ENCODE measurements around the gene HIRA. TPM values are rescaled to one million over a fixed set of nuclear protein-coding genes. Genes with fewer than 3 reads are reported as not detected.
"Not testable (repeated sequence)": the region's sequence is repeated elsewhere in the genome, so short reads cannot be mapped to it uniquely, and the experiment has no call there.

HIRA gene
- polyA plus RNA-seq, 3 donors, result 8.2 to 17.6 (median 16.2) TPM

DNA sequence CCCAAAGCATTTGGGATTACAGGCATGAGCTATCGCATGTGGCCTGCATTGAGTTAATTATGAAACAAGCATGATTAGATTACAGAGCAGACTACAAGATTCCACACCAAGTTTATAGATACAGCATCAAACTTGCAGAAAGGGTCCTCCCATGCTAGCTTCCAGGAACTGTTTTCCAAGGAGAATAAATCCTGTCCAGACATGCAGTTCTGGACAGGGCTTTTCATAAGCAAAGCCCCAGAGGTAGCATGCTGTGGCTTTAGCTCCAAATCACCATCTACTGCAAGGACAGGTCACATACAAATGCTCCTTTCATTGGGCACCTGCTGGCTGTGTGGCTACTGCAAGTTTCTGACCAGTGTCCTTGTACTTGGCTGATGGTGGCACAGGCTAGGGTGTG is 57.1 kb downstream of the HIRA start:
- WGBS, 3 donors, result 100% methylated on average over 1 of the region's 1 CpG
- H3K27ac ChIP-seq (ENCODE audit: low read depth, low read length), result no peak overlapping the region

- 93 to 98% (median 96%) methylated on average over 5 of the region's 5 CpGs for WGBS, 3 donors
- H3K27ac ChIP-seq (ENCODE audit: low read depth, low read length), result no peak overlapping the region
Observed at GRCh38 chr22:19373450-19373849, 58.1 kb downstream of the HIRA start.

DNA sequence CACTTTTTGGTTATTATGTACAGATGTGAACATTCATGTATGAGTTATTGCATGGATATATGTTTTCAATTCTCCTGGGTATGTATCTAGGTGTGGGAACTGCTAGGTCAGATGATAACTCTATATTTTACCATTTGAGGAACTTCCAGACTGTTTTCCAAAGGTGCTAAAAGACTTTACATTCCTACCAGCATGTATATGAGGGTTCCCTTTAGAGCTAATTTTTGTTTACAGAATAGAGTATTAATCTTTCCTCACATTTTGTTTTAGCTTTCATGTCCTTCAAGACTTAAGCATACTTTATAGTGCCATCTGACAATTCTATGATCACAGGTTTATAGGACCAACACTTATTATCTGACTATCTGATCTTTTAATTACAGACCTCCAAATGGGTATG is 59.6 kb downstream of the HIRA start:
- H3K27ac ChIP-seq (ENCODE audit: low read depth, low read length), result no peak overlapping the region

DNA sequence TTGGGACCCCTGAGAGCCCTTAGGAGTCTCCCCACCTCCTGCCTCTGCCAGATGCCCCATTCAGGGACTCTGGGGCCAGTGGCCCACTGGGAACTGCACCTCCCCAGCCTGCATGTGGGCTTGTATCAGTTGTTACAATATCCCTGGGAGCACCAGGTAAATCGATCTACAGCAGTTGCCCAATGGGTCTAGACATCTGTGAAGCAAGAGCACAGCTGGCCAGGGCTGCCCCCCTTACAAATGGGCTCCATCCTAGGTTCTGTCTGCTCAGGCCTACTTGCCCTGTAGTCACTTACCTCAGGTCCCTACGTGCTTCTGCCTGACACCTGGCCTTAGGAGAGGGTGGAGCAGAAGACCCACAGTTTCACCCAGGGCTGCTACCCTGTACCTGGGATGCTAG is 62.7 kb downstream of the HIRA start:
- 83 to 90% (median 90%) methylated on average over 2 of the region's 2 CpGs for WGBS, 3 donors

GRCh38 chr22:19367763-19368367 is 63.7 kb downstream of the HIRA start:
- H3K27ac ChIP-seq (ENCODE audit: low read depth, low read length), result no peak overlapping the region
- 93 to 97% (median 96%) methylated on average over 3 of the region's 3 CpGs for WGBS, 3 donors

More for the DNA sequence above, 62.7 kb downstream of the HIRA start:
- no peak overlapping the region for H3K27ac ChIP-seq (ENCODE audit: low read depth, low read length)

GRCh38 chr22:19363541-19363940 is 68.0 kb downstream of the HIRA start:
- WGBS, 3 donors, result 94 to 97% (median 96%) methylated on average over 7 of the region's 7 CpGs
- not testable (repeated sequence) for H3K27ac ChIP-seq (ENCODE audit: low read depth, low read length)

DNA sequence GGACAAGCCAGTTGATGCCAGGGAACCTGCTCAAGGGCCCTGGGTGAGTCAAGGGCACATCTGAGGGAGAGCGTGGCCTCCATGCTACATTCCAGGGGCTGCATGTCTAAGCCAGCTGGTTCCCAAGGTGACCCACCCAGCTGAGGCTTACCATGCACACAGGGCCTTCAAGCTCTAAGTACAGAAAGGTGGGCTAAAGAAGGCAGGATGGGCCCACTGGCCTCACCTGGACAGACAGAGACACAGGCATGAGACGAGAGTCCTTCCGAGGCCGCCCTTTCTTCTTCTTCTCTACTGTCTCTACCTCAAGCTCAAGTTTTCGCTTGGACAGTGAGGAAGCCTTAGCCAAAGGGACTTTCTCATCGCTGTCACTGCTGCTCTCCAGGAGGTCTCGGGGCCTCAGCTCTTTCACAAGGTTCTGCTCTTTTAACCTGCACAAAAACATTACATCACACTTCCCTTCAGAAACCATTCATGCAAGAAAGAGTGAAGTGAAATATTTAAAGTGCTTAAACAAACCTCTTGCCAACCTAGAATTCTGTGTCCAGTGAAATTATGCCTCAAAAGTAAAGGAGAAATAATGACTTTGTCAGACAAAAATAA is 69.9 kb downstream of the HIRA start:
- no peak overlapping the region for H3K27ac ChIP-seq (ENCODE audit: low read depth, low read length)
- WGBS, 3 donors, result 74 to 91% (median 85%) methylated on average over 7 of the region's 7 CpGs

- H3K27ac ChIP-seq (ENCODE audit: low read depth, low read length), result no peak overlapping the region
- 97 to 100% (median 99%) methylated on average over 2 of the region's 2 CpGs for WGBS, 3 donors
Observed at GRCh38 chr22:19360862-19361261, 70.7 kb downstream of the HIRA start.

DNA sequence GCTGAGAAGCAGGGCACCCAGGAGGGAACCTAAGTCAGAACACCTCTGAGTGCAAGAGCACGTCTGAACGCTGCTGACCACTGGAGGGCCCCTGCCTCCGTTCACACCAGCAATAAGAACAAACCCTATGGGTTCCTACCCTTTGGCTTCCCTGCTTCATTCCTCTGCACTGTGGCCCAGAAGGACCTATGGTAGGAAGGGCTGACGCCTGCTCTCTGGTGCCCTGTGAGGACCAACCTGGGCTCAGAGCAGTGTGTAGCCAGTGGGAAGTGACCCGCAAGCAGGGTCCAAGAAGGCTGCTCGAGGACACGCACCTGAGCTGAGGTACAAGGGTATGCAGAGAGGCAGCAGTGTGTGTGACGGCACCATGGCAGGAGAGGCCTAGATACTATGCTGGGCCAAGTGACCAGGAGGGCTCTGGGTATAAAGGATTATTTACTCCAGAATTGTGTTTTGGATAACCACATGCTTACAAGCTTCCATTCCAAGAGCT is 71.2 kb downstream of the HIRA start:
- H3K27ac ChIP-seq (ENCODE audit: low read depth, low read length), result no peak overlapping the region
- 93 to 95% (median 93%) methylated on average over 8 of the region's 8 CpGs for WGBS, 3 donors

GRCh38 chr22:19359554-19360299 is 71.8 kb downstream of the HIRA start:
- 91 to 96% (median 95%) methylated on average over 6 of the region's 6 CpGs for WGBS, 3 donors
- H3K27ac ChIP-seq (ENCODE audit: low read depth, low read length), result no peak overlapping the region

GRCh38 chr22:19358703-19359553 is 72.6 kb downstream of the HIRA start:
- 93 to 98% (median 96%) methylated on average over 13 of the region's 13 CpGs for WGBS, 3 donors
- H3K27ac ChIP-seq (ENCODE audit: low read depth, low read length), result no peak overlapping the region

- 89 to 96% (median 96%) methylated on average over 2 of the region's 2 CpGs for WGBS, 3 donors
- no peak overlapping the region for H3K27ac ChIP-seq (ENCODE audit: low read depth, low read length)
Observed at GRCh38 chr22:19358195-19358594, 73.3 kb downstream of the HIRA start.

- H3K27ac ChIP-seq (ENCODE audit: low read depth, low read length), result no peak overlapping the region
- WGBS, 3 donors, result 88 to 96% (median 90%) methylated on average over 14 of the region's 14 CpGs
Observed at GRCh38 chr22:19357270-19358105, 74.0 kb downstream of the HIRA start.

- H3K27ac ChIP-seq (ENCODE audit: low read depth, low read length), result no peak overlapping the region
- WGBS, 3 donors, result 98 to 99% (median 98%) methylated on average over 8 of the region's 8 CpGs
Observed at GRCh38 chr22:19356708-19357269, 74.7 kb downstream of the HIRA start.

GRCh38 chr22:19355413-19356157 is 75.9 kb downstream of the HIRA start:
- 92 to 94% (median 93%) methylated on average over 7 of the region's 7 CpGs for WGBS, 3 donors

GRCh38 chr22:19354201-19354600 is 77.3 kb downstream of the HIRA start:
- no peak overlapping the region for H3K27ac ChIP-seq (ENCODE audit: low read depth, low read length)
- WGBS, 3 donors, result 95 to 99% (median 98%) methylated on average over 5 of the region's 5 CpGs

More at GRCh38 chr22:19355413-19356157, 75.9 kb downstream of the HIRA start:
- H3K27ac ChIP-seq (ENCODE audit: low read depth, low read length), result no peak overlapping the region

All from adipose tissue (tissue), 3 donors.